Upper lobe of left lung (tissue), 6 donors: ENCODE data around the gene ABCC2. TPM values are rescaled to one million over a fixed set of nuclear protein-coding genes. Genes with fewer than 3 reads are reported as not detected.

Source experiments
- ATAC-seq, 2 donors: fragments of 200-7000 bp; cut with Tn5 transposase; one replicate each; pipeline ENCODE4 v1.9.1; 2022; ENCODE audit warnings: mild to moderate bottlenecking in 2 of 2, moderate library complexity in 2 of 2; ENCODE audit not compliant: low FRiP score in 2 of 2
- DNase-seq, 2 donors: peaks; one replicate each; pipeline ENCODE4 v3.0.0-alpha.2; 2019 to 2020
- H3K27ac ChIP-seq, 4 donors: fragments of 200-600 bp; sonication (generic); one replicate each; pipeline ENCODE4 v1.5.1; 2016 to 2019
- H3K27me3 ChIP-seq, 4 donors: fragments of 200-600 bp; sonication (generic); one replicate each; pipeline ENCODE4 v1.5.1; 2017 to 2019
- H3K36me3 ChIP-seq, 4 donors: fragments of 200-600 bp; sonication (generic); one replicate each; pipeline ENCODE4 v1.5.1; 2016 to 2019
- H3K4me1 ChIP-seq, 4 donors: fragments of 200-600 bp; sonication (generic); one replicate each; pipeline ENCODE4 v1.5.1; 2018 to 2019
- H3K4me3 ChIP-seq, 4 donors: fragments of 200-600 bp; sonication (generic); one replicate each; pipeline ENCODE4 v1.5.1; 2017 to 2019; ENCODE audit warnings: mild to moderate bottlenecking in 2 of 4, moderate library complexity in 1 of 4
- H3K9me3 ChIP-seq, 4 donors: fragments of 200-600 bp; sonication (generic); one replicate each; pipeline ENCODE4 v1.5.1; 2018 to 2019
- CTCF ChIP-seq, 6 experiments: fragments of 450-650 bp in 4 of 6; fragments of 200-600 bp in 2 of 6; sonication (generic) in 2 of 6; IDR thresholded peaks; one replicate each; pipeline ENCODE4 v1.5.1; 2016 to 2019; ENCODE audit warnings: antibody characterized with exemption in 6 of 6
- EP300 ChIP-seq, 4 donors: sonication (generic); formaldehyde crosslinking; IDR thresholded peaks; one replicate each; pipeline ENCODE4 v1.5.1; 2017; ENCODE audit warnings: antibody characterized with exemption in 4 of 4, control low read depth in 2 of 4
- POLR2A ChIP-seq, 4 donors: fragments of 450-650 bp; IDR thresholded peaks; one replicate each; pipeline ENCODE4 v1.5.1; 2016 to 2017; ENCODE audit warnings: antibody characterized with exemption in 4 of 4, mild to moderate bottlenecking in 2 of 4
- POLR2AphosphoS5 ChIP-seq, 2 donors: sonication (generic); formaldehyde crosslinking; IDR thresholded peaks; one replicate each; pipeline ENCODE4 v1.5.1; 2017; ENCODE audit warnings: antibody characterized with exemption in 2 of 2
- WGBS, 2 donors: methylation state at CpG; one replicate each; pipeline ENCODE4 v1.1.5; 2017 to 2018; 5-methylcytosine and 5-hydroxymethylcytosine counted together
- total RNA-seq, 6 donors: library from RNA; depleted of rRNA in 4 of 6; stranded (reverse); fragments of >200 nt in 4 of 6; gene quantifications; one replicate each; pipeline versions ENCODE4 v1.1.0 to v1.2.1, GENCODE V29; 2016 to 2021
- donor health status: DM: no; HTN: no; CAD: no; lungs with moderate emphysema.
- donor health status: DM: no; HTN: yes; CAD: no; lungs with severe emphysema.

Gene ABCC2
- total RNA-seq, 6 donors from 2014 or later, result 0.46 to 5.2 (median 1.7) TPM

GRCh38 chr10:99769706-99770105 is 12.7 kb upstream of the ABCC2 start:
- Histone ChIP-seq H3K4me1 (no peaks in the 10 kb centered on the region), H3K9me3 (no peaks in the 10 kb centered on the region), H3K27ac (no peak overlapping the region), H3K4me3 (no peak overlapping the region), H3K36me3 (no peaks in the 10 kb centered on the region), H3K27me3 (no peaks in the 10 kb centered on the region)
- DNase-seq, result no peak
- ATAC-seq, result no peak
- 85% methylated on average over 5 of the region's 5 CpGs for WGBS, 2 donors
- TF ChIP-seq EP300 (IDR thresholded peaks at IDR 0.05) (no peak), CTCF (IDR thresholded peaks at IDR 0.05) (no peak), POLR2A (IDR thresholded peaks at IDR 0.05) (no peak), POLR2AphosphoS5 (IDR thresholded peaks at IDR 0.05) (no peak)

GRCh38 chr10:99770408-99771045 is 11.9 kb upstream of the ABCC2 start:
- H3K4me3 ChIP-seq, result no peak overlapping the region
- no peaks in the 10 kb centered on the region for H3K4me1 ChIP-seq
- no peak overlapping the region for H3K27ac ChIP-seq
- no peaks in the 10 kb centered on the region for H3K36me3 ChIP-seq
- 69 to 81% methylated on average over 4 of the region's 4 CpGs for WGBS, 2 donors
- no peaks in the 10 kb centered on the region for H3K9me3 ChIP-seq
- DNase-seq, result no peak
- no peak for ATAC-seq
- H3K27me3 ChIP-seq, result no peaks in the 10 kb centered on the region
- TF ChIP-seq POLR2A (IDR thresholded peaks at IDR 0.05), result no peak
- no peak for TF ChIP-seq EP300 (IDR thresholded peaks at IDR 0.05)
- no peak for TF ChIP-seq CTCF (IDR thresholded peaks at IDR 0.05)
- no peak for TF ChIP-seq POLR2AphosphoS5 (IDR thresholded peaks at IDR 0.05)

- DNase-seq, result no peak
- H3K27me3 ChIP-seq, result no peaks in the 10 kb centered on the region
- no peak overlapping the region for H3K4me3 ChIP-seq
- TF ChIP-seq CTCF (IDR thresholded peaks at IDR 0.05) (no peak), EP300 (IDR thresholded peaks at IDR 0.05) (no peak), POLR2A (IDR thresholded peaks at IDR 0.05) (no peak), POLR2AphosphoS5 (IDR thresholded peaks at IDR 0.05) (no peak)
- no peak overlapping the region for H3K27ac ChIP-seq
- no peaks in the 10 kb centered on the region for H3K36me3 ChIP-seq
- H3K9me3 ChIP-seq, result no peaks in the 10 kb centered on the region
- H3K4me1 ChIP-seq, result peaks cover 3 to 5% (median 4%) of the 10 kb centered on the region in 4 donors
- ATAC-seq, result peak in 1 of 2 donors; percentile 64
Observed at GRCh38 chr10:99775850-99776249, 6.6 kb upstream of the ABCC2 start.

GRCh38 chr10:99777918-99778714 is 4.3 kb upstream of the ABCC2 start:
- no peak for ATAC-seq
- no peaks in the 10 kb centered on the region for H3K36me3 ChIP-seq
- H3K27ac ChIP-seq, result no peak overlapping the region
- H3K27me3 ChIP-seq, result no peaks in the 10 kb centered on the region
- no peaks in the 10 kb centered on the region for H3K9me3 ChIP-seq
- WGBS, 2 donors, result 89 to 93% methylated on average over 1 of the region's 1 CpG
- DNase-seq, result no peak
- TF ChIP-seq POLR2A (IDR thresholded peaks at IDR 0.05), result no peak
- no peak for TF ChIP-seq EP300 (IDR thresholded peaks at IDR 0.05)
- TF ChIP-seq POLR2AphosphoS5 (IDR thresholded peaks at IDR 0.05), result no peak
- TF ChIP-seq CTCF (IDR thresholded peaks at IDR 0.05), result no peak
- H3K4me3 ChIP-seq, result no peak overlapping the region
- H3K4me1 ChIP-seq, result peaks cover 3 to 5% (median 4%) of the 10 kb centered on the region in 4 donors
